ENCODE data around the gene FAM98B.

The FAM98B gene

DNA sequence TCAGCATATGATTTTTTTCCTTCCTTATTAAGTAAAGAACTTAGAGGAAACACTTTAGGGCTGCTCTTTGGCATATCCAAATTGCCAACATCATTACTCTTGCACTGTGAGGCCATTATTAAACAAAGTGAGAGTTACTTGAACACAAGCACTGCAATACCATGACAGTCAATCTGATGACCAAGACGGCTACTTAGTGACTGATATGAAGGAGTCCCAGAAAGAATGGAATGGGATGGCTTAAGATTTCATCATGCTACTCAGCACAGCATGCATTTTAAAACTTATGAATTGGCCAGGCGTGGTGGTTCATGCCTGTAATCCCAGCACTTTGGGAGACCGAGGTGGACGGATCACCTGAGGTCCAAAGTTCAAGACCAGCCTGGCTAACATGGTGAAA, 55.2 kb downstream of the FAM98B start:
- no peak for DNase-seq

GRCh38 chr15:38512901-38513300, 59.0 kb downstream of the FAM98B start:
- peak; percentile 25 for DNase-seq

- no peak for DNase-seq
Measured at GRCh38 chr15:38514601-38515000, 60.7 kb downstream of the FAM98B start.

- DNase-seq, result no peak
Measured at GRCh38 chr15:38516626-38517025, 62.7 kb downstream of the FAM98B start.

GRCh38 chr15:38517312-38517975, 63.5 kb downstream of the FAM98B start:
- no peak for DNase-seq

- DNase-seq, result no peak
Measured at GRCh38 chr15:38518084-38518483, 64.2 kb downstream of the FAM98B start.

DNA sequence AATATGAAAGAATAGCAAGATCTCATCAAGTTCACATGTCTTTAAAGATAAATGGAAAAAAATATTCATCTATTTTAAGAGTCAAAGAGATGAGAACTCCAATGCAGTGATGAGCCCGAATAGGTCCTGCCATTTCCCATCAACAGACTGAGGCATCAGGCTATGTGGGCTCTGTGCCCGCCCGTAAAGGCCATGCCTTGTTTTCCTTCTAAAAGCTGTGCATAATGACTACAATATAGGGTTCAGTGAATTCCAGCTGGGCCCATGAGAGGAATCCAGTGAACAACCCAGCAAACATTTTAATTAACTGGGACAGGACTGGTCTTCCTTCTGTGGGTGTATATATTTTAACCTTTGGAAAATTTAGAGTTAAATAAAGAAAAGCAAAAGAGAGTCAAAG, 66.1 kb downstream of the FAM98B start:
- DNase-seq, result no peak

DNA sequence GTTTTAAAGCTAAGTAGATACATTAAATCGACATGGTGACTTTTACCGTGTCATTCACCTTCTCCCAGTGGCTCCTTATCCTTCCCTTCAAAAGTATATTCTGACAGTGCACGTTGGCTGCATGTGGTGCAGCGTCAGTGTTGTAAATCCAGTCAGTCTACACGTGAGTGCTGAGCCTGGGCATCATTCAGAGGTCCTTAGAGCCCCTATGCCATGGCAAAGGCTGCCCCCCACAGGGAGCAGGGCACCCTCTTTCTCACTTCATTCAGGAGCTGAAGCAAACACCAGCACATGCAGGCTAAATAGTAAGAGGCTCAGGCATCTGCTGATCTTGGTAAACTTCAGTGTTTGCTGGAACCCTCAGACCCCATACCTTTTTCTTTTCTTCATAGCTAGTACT, 67.4 kb downstream of the FAM98B start:
- DNase-seq, result no peak

- DNase-seq, result no peak
Measured at GRCh38 chr15:38522922-38523321, 69.0 kb downstream of the FAM98B start.

- DNase-seq, result no peak
Measured at GRCh38 chr15:38524156-38524555, 70.2 kb downstream of the FAM98B start.

GRCh38 chr15:38525489-38525888, 71.6 kb downstream of the FAM98B start:
- DNase-seq, result no peak

- no peak for DNase-seq
Measured at GRCh38 chr15:38526158-38526557, 72.2 kb downstream of the FAM98B start.

DNA sequence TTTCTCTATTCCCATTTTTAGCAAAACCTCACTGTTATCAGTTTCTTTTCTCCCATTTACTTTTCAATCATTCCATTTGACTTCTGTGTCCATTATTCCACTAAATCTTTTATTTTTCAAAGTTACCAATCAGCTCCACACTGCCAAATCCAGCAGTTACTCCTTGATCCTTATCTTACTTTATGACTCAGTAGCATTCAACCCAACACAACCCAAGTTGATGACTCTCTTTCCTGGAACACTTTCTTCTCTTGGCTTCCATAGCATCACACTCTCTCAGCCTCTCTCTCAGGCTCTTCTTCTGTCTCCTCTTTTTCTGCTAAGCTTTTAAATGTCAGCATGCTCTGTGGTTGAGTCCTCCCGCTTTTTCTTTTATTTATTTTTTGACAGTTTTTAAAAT, 74.4 kb downstream of the FAM98B start:
- no peak for DNase-seq

DNA sequence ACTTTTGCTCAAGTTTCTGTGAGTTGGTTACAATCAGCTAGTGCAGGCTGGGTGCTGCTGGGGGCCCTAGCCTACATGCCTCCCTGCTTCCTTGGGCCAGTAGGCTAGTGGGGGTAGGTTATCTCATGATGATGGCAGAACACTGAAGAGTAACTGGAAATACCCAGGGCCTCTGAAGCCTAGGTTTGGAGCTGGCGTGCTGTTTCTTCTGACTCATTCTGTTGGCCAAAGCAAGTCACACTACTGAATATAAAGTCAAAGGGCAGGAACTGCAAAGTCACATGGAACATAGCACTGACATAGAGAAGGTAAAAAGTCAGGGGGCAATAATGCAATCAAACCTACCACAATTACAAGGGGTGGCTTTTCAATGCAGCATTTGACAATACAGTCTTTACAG, 76.2 kb downstream of the FAM98B start:
- no peak for DNase-seq

GRCh38 chr15:38531509-38531908, 77.6 kb downstream of the FAM98B start:
- no peak for DNase-seq

DNA sequence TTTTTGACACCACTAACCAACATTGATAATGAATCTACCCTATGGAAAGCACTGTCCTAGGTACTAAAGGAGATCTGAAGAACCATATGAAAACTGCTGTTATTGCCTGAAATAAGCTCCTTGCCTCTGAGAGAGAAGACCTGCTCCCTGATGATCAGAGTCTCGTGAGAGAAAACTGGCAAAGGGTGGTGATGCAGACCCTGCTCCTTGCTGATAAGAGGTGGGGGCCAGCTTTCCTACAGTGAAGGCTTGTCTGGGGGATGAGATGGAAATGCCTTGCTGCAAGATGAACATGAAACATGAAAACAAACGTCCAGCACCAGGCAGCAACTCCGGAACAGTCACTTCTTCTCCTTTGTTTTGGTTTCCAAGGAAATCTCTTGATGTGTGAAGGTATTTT, 78.8 kb downstream of the FAM98B start:
- DNase-seq, result no peak

DNA sequence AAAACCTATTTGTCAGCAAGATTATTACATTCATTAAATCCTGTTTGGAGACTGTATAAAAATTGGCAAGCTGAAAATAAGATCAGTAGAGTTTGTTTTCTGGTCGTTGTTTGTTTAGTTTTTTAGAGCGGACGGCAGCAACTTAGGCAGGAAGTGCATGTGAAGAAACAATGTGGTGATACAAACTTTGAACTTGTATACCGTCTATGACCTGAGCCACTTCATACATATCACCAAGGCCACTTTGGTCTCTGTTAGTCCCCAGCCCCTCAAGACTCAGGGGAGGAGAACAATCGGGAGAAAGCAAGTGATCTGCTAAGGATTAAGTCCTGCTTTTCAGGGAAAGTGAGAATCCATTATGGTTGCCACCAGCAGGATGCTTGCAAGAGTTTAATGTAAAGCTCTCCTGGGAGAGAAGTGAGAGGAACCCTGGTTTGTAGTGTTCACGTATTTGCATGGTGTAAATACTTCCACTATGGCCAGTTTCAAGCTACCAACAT, 79.5 kb downstream of the FAM98B start:
- DNase-seq, result no peak

- DNase-seq, result no peak
Measured at GRCh38 chr15:38533926-38534325, 80.0 kb downstream of the FAM98B start.

- DNase-seq, result no peak
Measured at GRCh38 chr15:38534691-38535090, 80.8 kb downstream of the FAM98B start.

DNA sequence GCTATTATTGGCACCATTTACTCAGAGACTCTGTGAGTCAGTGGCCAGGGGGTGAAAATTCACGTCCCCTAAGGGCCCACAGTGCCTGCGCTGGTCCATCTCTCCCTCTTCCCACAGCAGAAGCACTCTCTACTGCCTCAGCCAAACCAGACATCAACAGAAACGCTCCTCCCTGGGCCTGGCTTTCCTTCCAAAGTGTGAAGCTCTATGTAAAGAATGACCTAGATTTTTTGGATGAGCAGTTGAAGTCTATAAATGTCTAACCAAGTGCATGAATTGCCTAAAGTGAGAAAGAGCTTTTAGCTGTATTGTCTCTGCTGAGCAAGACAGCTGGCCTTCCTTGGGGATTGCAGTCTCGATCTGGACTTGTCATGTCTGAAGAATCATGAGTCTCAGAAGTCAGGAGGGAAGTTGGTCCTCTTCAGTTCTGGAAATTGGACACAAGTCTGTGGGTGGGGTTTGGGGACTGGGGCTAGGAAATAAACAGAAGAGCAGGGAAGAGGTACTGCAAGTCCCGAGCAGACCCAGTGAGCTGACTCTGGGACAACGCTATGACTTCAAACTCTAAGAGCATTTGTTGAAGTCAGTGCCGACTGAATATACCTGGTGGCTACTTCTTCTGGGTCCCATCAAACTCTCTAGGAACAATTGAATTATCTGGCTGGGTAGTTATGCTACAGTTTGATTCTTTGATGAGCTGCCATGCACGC, 81.7 kb downstream of the FAM98B start:
- no peak for DNase-seq

GRCh38 chr15:38536201-38536676, 82.3 kb downstream of the FAM98B start:
- DNase-seq, result no peak

Data from NCI-H2171 treated with DMSO at 0.1 percent for 48 hours (cell line).